Stimulated activated CD8-positive, alpha-beta memory T cell treated with anti-CD3 and anti-CD28 coated beads, Interleukin-15, amount 100 ng/mL, for 24 hours (primary cell): ENCODE measurements around the gene MOK.
A peak's percentile ranks its signal among the peaks of the same experiment; 100 is the strongest.
"Not testable (repeated sequence)": the region's sequence is repeated elsewhere in the genome, so short reads cannot be mapped to it uniquely, and the experiment has no call there.

Source experiments
- DNase-seq: peaks from one replicate; pipeline ENCODE4 v3.0.0-alpha.2; 2020; ENCODE audit warnings: low read depth

MOK gene

GRCh38 chr14:102321456-102322422, 16.8 kb upstream of the MOK start:
- no peak for DNase-seq

GRCh38 chr14:102320671-102321455, 15.9 kb upstream of the MOK start:
- DNase-seq, result no peak

- DNase-seq, result no peak
Measured at GRCh38 chr14:102320033-102320660, 15.2 kb upstream of the MOK start.

GRCh38 chr14:102319351-102320032, 14.5 kb upstream of the MOK start, which contains the start of gene ZNF839:
ZNF839 (plus strand) TSS chr14:102319746; CDS start chr14:102319766, 20 bp downstream.
- peak; percentile 94 for DNase-seq

GRCh38 chr14:102318781-102319276, 13.9 kb upstream of the MOK start:
- DNase-seq, result no peak

GRCh38 chr14:102317564-102318248, 12.7 kb upstream of the MOK start:
- DNase-seq, result no peak

- DNase-seq, result peak; percentile 98
Measured at GRCh38 chr14:102316743-102317563, 12.0 kb upstream of the MOK start.

- DNase-seq, result no peak
Measured at GRCh38 chr14:102316338-102316742, 11.4 kb upstream of the MOK start.

- no peak for DNase-seq
Measured at GRCh38 chr14:102315121-102315520, 10.2 kb upstream of the MOK start.

GRCh38 chr14:102314242-102315011, 9.5 kb upstream of the MOK start:
- DNase-seq, result peak; percentile 62

GRCh38 chr14:102303664-102304063, 1.3 kb downstream of the MOK start:
- DNase-seq, result no peak

- not testable (repeated sequence) for DNase-seq
Measured at GRCh38 chr14:102298303-102299070, 6.5 kb downstream of the MOK start.

- no peak for DNase-seq
Measured at GRCh38 chr14:102297436-102298170, 7.4 kb downstream of the MOK start.

- no peak for DNase-seq
Measured at GRCh38 chr14:102295270-102295669, 9.7 kb downstream of the MOK start.

- no peak for DNase-seq
Measured at GRCh38 chr14:102293781-102294180, 11.2 kb downstream of the MOK start.

- DNase-seq, result no peak
Measured at GRCh38 chr14:102292441-102292840, 12.5 kb downstream of the MOK start.

- DNase-seq, result no peak
Measured at GRCh38 chr14:102288139-102288538, 16.8 kb downstream of the MOK start.

GRCh38 chr14:102285106-102285505, 19.9 kb downstream of the MOK start:
- no peak for DNase-seq
